Activated CD4-positive, CD25-positive, alpha-beta regulatory T cell treated with anti-CD3 and anti-CD28 coated beads, Interleukin-2, amount 50 U/mL, for 72 hours (primary cell): Measurements from ENCODE around the gene FAM53B.

Experiments used
- DNase-seq: peaks from one replicate; pipeline ENCODE4 v3.0.0; 2021

The FAM53B gene

DNA sequence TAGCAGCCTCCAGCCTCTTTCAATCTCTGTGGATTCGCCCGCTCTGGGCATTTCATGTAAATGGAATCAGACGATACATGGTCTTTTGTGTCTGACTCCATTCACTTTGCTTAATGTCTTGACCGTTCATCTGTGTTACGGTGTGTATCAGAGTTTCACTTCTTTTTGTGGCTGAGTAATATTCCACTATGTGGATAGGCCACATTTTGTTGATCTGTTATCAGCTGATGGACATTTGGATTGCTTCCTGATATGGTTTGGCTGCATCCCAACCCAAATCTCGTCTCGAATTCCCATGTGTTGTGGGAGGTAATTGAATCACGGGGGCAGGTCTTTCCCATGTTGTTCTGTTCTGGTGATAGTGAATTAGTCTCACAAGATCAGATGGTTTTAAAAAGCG, 173.5 kb downstream of the FAM53B start:
- no peak for DNase-seq

DNA sequence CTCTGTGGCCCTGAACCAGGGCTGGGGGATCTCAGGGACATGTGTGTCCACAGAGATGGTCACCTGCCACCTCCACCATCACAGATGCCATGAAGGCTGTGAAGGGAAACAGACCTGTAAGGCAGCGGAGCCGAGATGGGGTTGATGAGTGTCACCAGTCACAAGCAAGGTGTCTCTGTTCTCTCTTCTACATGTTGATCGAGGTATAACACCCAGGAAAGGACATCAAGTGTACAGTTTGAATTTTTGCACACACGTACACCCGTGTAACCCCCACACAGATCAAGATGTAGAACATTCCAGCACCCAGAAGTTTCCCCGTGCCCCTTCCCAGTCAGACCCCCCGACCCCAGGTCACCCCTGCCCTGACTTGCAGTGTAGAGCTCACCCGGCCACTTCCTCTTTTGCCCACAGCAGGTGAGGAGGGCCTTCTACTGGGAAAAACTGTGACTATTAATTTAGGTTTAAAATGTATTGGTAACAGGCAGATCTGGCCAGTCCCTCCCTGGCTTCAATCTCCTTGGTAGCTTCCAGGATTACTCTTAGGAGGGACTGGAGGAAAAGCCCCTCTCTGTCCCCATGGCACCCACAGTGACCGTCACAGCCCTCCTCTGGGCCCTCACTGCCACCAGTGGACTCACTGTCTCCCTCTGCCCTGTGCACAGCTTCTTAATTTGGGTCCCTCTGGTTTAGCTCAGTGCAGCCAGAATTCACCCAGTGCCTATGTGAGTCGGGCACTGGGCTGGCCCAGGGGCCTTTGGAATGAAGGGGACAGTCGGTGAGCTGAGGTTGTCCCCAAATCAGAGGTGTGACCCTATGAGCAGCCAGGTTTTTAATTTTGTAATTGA, 174.3 kb downstream of the FAM53B start:
- DNase-seq, result no peak
